Bronchial epithelial cell (primary cell): ENCODE results near the gene IPCEF1. TPM values are rescaled to one million over a fixed set of nuclear protein-coding genes. Genes with fewer than 3 reads are reported as not detected.

Source experiments
- DNase-seq: peaks from one replicate; pipeline ENCODE4 v3.0.0-alpha.2; 2010; ENCODE audit warnings: low read depth
- FAIRE-seq: peaks from 2 replicates; lab custom pipeline; 2011; peaks lifted over from hg19 to GRCh38; lab: Jason Lieb, UNC
- H3K27me3 ChIP-seq: 2 replicates; pipeline ENCODE4 v1.5.1; 2011; ENCODE audit warnings: low read length; ENCODE audit not compliant: control insufficient read depth, insufficient read depth
- H3K36me3 ChIP-seq: 2 replicates; pipeline ENCODE4 v1.5.1; 2011; ENCODE audit warnings: low read length; ENCODE audit not compliant: control insufficient read depth, insufficient read depth
- H3K4me3 ChIP-seq: 2 replicates; pipeline ENCODE4 v1.5.1; 2011; ENCODE audit warnings: mild to moderate bottlenecking, low read depth, low read length, control low read depth
- total RNA-seq: library from RNA; depleted of rRNA; stranded (reverse); fragments of >200 nt; gene quantifications from 2 replicates; pipeline ENCODE4 v1.2.1, GENCODE V29; 2014
- TF ChIP-seq, protein P1 (sequence below): IDR thresholded peaks from 2 replicates; pipeline ENCODE4 v1.5.1; 2011; ENCODE audit warnings: mild to moderate bottlenecking, moderate library complexity, low read length, control low read depth, inconsistent platforms; ENCODE audit not compliant: insufficient read depth, severe bottlenecking

IPCEF1 gene
- total RNA-seq, 1 donor from 2014 or later: under 0.01 TPM

DNA sequence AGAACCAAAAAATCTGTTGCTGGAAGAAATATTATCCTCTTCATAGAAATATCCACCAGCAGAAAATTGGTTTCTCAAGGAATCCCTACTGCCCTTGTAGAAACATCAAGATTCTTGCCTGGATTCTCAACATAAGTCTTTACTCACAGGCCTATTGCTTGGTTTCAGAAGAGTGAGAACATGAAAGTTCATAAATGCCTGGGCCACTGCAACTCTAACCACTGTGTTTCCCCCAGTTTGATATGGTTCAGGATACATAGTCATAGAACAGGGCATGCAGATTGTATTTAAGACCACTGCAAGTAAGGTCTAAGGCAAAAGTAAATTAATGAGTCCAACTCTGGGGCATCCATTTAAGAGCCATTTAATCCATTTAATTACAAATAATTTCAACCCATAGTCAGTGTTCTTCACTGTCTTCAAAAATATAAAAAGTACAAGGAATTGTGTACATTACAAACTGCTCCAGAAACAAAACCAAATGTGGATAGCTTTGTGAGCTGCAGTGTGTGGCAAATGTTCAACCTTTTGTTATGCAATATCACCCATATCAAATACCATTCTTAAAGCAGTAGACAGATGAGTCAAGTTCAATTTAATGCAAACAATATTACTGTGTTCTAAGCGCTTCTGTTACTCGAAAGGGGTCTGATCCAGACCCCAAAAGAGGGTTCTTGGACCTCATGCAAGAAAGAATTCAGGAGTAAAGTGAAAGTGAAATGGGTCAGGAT is 234.2 kb downstream of the IPCEF1 start:
- Histone ChIP-seq H3K36me3 (no peaks in the 10 kb centered on the region), H3K4me3 (no peak overlapping the region), H3K27me3 (no peaks in the 10 kb centered on the region)
- TF ChIP-seq, protein P1, sequence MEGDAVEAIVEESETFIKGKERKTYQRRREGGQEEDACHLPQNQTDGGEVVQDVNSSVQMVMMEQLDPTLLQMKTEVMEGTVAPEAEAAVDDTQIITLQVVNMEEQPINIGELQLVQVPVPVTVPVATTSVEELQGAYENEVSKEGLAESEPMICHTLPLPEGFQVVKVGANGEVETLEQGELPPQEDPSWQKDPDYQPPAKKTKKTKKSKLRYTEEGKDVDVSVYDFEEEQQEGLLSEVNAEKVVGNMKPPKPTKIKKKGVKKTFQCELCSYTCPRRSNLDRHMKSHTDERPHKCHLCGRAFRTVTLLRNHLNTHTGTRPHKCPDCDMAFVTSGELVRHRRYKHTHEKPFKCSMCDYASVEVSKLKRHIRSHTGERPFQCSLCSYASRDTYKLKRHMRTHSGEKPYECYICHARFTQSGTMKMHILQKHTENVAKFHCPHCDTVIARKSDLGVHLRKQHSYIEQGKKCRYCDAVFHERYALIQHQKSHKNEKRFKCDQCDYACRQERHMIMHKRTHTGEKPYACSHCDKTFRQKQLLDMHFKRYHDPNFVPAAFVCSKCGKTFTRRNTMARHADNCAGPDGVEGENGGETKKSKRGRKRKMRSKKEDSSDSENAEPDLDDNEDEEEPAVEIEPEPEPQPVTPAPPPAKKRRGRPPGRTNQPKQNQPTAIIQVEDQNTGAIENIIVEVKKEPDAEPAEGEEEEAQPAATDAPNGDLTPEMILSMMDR: no peak
- FAIRE-seq (no peak), DNase-seq (peak; percentile 14)

GRCh38 chr6:154117485-154117884 is 239.1 kb downstream of the IPCEF1 start:
- H3K36me3 ChIP-seq: no peaks in the 10 kb centered on the region
- no peaks in the 10 kb centered on the region for H3K27me3 ChIP-seq
- TF ChIP-seq, protein P1: no peak
- no peak for DNase-seq
- no peak overlapping the region for H3K4me3 ChIP-seq
- peak; percentile 47 for FAIRE-seq

- Histone ChIP-seq H3K36me3 (no peaks in the 10 kb centered on the region), H3K27me3 (no peaks in the 10 kb centered on the region)
- peak; percentile 90 for FAIRE-seq
These were observed 243.2 kb downstream of the IPCEF1 start for GRCh38 chr6:154113392-154113791.

GRCh38 chr6:154112181-154112809 is 244.3 kb downstream of the IPCEF1 start:
- H3K36me3 ChIP-seq: no peaks in the 10 kb centered on the region
- FAIRE-seq: peak; percentile 73
- TF ChIP-seq, protein P1: no peak
- peak; percentile 98 for DNase-seq
- no peaks in the 10 kb centered on the region for H3K27me3 ChIP-seq
- no peak overlapping the region for H3K4me3 ChIP-seq

More at GRCh38 chr6:154113392-154113791, 243.2 kb downstream of the IPCEF1 start:
- H3K4me3 ChIP-seq: no peak overlapping the region
- DNase-seq: peak; percentile 87
- TF ChIP-seq, protein P1: no peak

- FAIRE-seq (no peak), DNase-seq (peak; percentile 60)
- TF ChIP-seq, protein P1: no peak
- H3K27me3 ChIP-seq: no peaks in the 10 kb centered on the region
- H3K4me3 ChIP-seq: no peak overlapping the region
- no peaks in the 10 kb centered on the region for H3K36me3 ChIP-seq
These were observed 245.6 kb downstream of the IPCEF1 start for GRCh38 chr6:154111025-154111424.
